K562 (cell line): Measurements from ENCODE around the gene BAMBI. TPM values are rescaled to one million over a fixed set of nuclear protein-coding genes. Genes with fewer than 3 reads are reported as not detected.
A peak's percentile ranks its signal among the peaks of the same experiment; 100 is the strongest.

Experiments used
- CEBPB ChIP-seq: fragments of 450-650 bp; IDR thresholded peaks from 2 replicates; pipeline ENCODE4 v1.6.1; 2016; ENCODE audit warnings: missing genetic modification characterization, missing compliant biosample characterization
- CREBBP ChIP-seq: IDR thresholded peaks from one replicate; pipeline ENCODE4 v1.6.1; 2012; ENCODE audit warnings: low read depth, mild to moderate bottlenecking, control low read depth, inconsistent platforms, low read length
- ELF2 ChIP-seq: fragments of 250-450 bp; sonication (Bioruptor Pico); IDR thresholded peaks from 2 replicates; pipeline ENCODE4 v1.5.0; 2021; ENCODE audit warnings: mild to moderate bottlenecking
- ERF ChIP-seq: fragments of 450-650 bp; formaldehyde crosslinking; IDR thresholded peaks from 2 replicates; pipeline ENCODE4 v1.4.0; 2020; ENCODE audit warnings: mild to moderate bottlenecking, mixed read lengths
- EZH2 ChIP-seq: IDR thresholded peaks from 2 replicates; pipeline ENCODE4 v1.6.1; 2012; ENCODE audit warnings: low read depth, mild to moderate bottlenecking, inconsistent platforms, low read length, borderline replicate concordance
- MTA3 ChIP-seq: fragments of 450-650 bp; formaldehyde crosslinking; IDR thresholded peaks from 2 replicates; pipeline ENCODE4 v1.6.1; 2017; ENCODE audit warnings: mild to moderate bottlenecking, borderline replicate concordance
- NBN ChIP-seq: fragments of 450-650 bp; IDR thresholded peaks from 2 replicates; pipeline ENCODE4 v1.6.1; 2016; ENCODE audit warnings: low read depth, mild to moderate bottlenecking
- PTBP1 ChIP-seq: fragments of 200-400 bp; formaldehyde crosslinking; IDR thresholded peaks from 2 replicates; pipeline ENCODE4 v1.6.1; 2017; ENCODE audit warnings: low read depth, low read length
- SFPQ ChIP-seq: fragments of 200-400 bp; formaldehyde crosslinking; IDR thresholded peaks from 2 replicates; pipeline ENCODE4 v1.6.1; 2017; ENCODE audit warnings: mild to moderate bottlenecking, low read depth, low read length, moderate library complexity
- SREBF1 ChIP-seq: fragments of 150-350 bp; IDR thresholded peaks from 2 replicates; pipeline ENCODE4 v1.6.1; 2014; ENCODE audit warnings: antibody characterized with exemption, low read depth, low read length, borderline replicate concordance
- TAL1 ChIP-seq: fragments of 450-650 bp; IDR thresholded peaks from 2 replicates; pipeline ENCODE4 v1.6.1; 2016; ENCODE audit warnings: mild to moderate bottlenecking
- TCFL5 ChIP-seq: fragments of 250-450 bp; sonication (Bioruptor Pico); conservative IDR thresholded peaks from 2 replicates; pipeline ENCODE4 v1.6.1; 2021; ENCODE audit warnings: mild to moderate bottlenecking, moderate library complexity, matching md5 sums
- THAP12 ChIP-seq: fragments of 250-450 bp; sonication (Bioruptor Pico); IDR thresholded peaks from 2 replicates; pipeline ENCODE4 v1.9.0; 2021; ENCODE audit warnings: mild to moderate bottlenecking, inconsistent platforms
- ZNF217 ChIP-seq: sonication (generic); formaldehyde crosslinking; IDR thresholded peaks from 2 replicates; pipeline ENCODE4 v1.8.0; 2022; ENCODE audit warnings: mild to moderate bottlenecking, missing genetic modification reagents
- ZNF274 ChIP-seq: IDR thresholded peaks from 2 replicates; pipeline ENCODE4 v1.6.1; 2011; ENCODE audit warnings: low read depth, mild to moderate bottlenecking, low read length, moderate library complexity, borderline replicate concordance
- ZNF395 ChIP-seq: fragments of 200-800 bp; sonication (Bioruptor generic); IDR thresholded peaks from 2 replicates; pipeline ENCODE4 v1.6.1; 2017; ENCODE audit warnings: missing genetic modification characterization, missing compliant biosample characterization
- ZNF431 ChIP-seq: sonication (generic); formaldehyde crosslinking; IDR thresholded peaks from 2 replicates; pipeline ENCODE4 v1.8.0; 2022; ENCODE audit warnings: mild to moderate bottlenecking, missing genetic modification reagents
- ZNF518B ChIP-seq: fragments of 250-450 bp; sonication (Bioruptor Pico); IDR thresholded peaks from 2 replicates; pipeline ENCODE4 v1.5.0; 2021; ENCODE audit warnings: mild to moderate bottlenecking, moderate library complexity
- ZNF589 ChIP-seq: fragments of 200-800 bp; sonication (Bioruptor generic); IDR thresholded peaks from 2 replicates; pipeline ENCODE4 v1.6.1; 2016; ENCODE audit warnings: low read depth, missing genetic modification characterization, missing compliant biosample characterization
- polyA plus RNA-seq, 8 experiments: library from polyadenylated mRNA; depleted of rRNA in 4 of 8; stranded (reverse) in 5 of 8; unstranded in 3 of 8; fragments of >200 nt; fragmentation: Nextera tagmentation in 2 of 8; fragmentation: Illumina TruSeq in 1 of 8; extraction: Ambion mirVana in 2 of 8; extraction: Trizol in 1 of 8; gene quantifications; 2 replicates each; pipeline versions ENCODE4 v1.2.1 to v1.2.3, GENCODE V29; 2011 to 2014; ENCODE audit warnings: inconsistent platforms in 1 of 8, missing spikeins in 1 of 8
- total RNA-seq, 7 experiments: library from RNA; depleted of rRNA in 6 of 7; stranded (reverse); fragments of >200 nt in 6 of 7; fragmentation: Illumina TruSeq in 2 of 7; extraction: Trizol in 2 of 7; gene quantifications; 2 replicates each; pipeline versions ENCODE4 v1.2.1 to v1.2.3, GENCODE V29; 2011 to 2021; ENCODE audit warnings: low replicate concordance in 1 of 7

The BAMBI gene
- total and polyA plus RNA-seq, 9 of the 15 experiments (the other 6 are each of a cell fraction or from before 2014, with no cell fraction given): 2.0 to 21.8 (median 13.5) TPM

GRCh38 chr10:28678687-28679457 is 1.6 kb downstream of the BAMBI start (continued):
- no peak for TF ChIP-seq ERF (CRISPR knock-in tag)
- no peak for TF ChIP-seq MTA3
- TF ChIP-seq CREBBP: no peak
- TF ChIP-seq PTBP1: no peak
- TF ChIP-seq SFPQ: no peak
- TF ChIP-seq EZH2: no peak
- no peak for TF ChIP-seq ZNF589 (CRISPR knock-in tag)
- TF ChIP-seq ZNF431 (CRISPR knock-in tag): no peak
- TF ChIP-seq TCFL5 (CRISPR knock-in tag): no peak
- TF ChIP-seq NBN: no peak
- TF ChIP-seq ZNF274: no peak
- no peak for TF ChIP-seq THAP12 (CRISPR knock-in tag)
- TF ChIP-seq TAL1: peak; percentile 63; the same call in 1 of the 2 replicates
- TF ChIP-seq SREBF1: no peak
- no peak for TF ChIP-seq ZNF217 (CRISPR knock-in tag)
- no peak for TF ChIP-seq CEBPB (tag)
- TF ChIP-seq ELF2 (CRISPR knock-in tag): no peak
- 0 out of 2 replicates have a peak, but pooled peaks have one; percentile 43 for TF ChIP-seq ZNF395 (CRISPR knock-in tag)
- TF ChIP-seq ZNF518B (CRISPR knock-in tag): no peak
